MG63 (cell line): ENCODE measurements around the gene GIT1. TPM values are rescaled to one million over a fixed set of nuclear protein-coding genes. Genes with fewer than 3 reads are reported as not detected.

ENCODE experiments used
- DNase-seq: peaks from one replicate; pipeline ENCODE4 v3.0.0-alpha.2; 2020
- H3K27me3 ChIP-seq: fragments of 250-450 bp; sonication (Bioruptor Pico); 2 replicates; pipeline ENCODE4 v1.5.1; 2020; ENCODE audit warnings: mild to moderate bottlenecking, moderate library complexity
- H3K36me3 ChIP-seq: fragments of 250-450 bp; sonication (Bioruptor Pico); 2 replicates; pipeline ENCODE4 v1.5.1; 2020; ENCODE audit warnings: mild to moderate bottlenecking, moderate library complexity
- H3K4me3 ChIP-seq: fragments of 250-450 bp; sonication (Bioruptor Pico); 2 replicates; pipeline ENCODE4 v1.5.1; 2020; ENCODE audit warnings: mild to moderate bottlenecking, moderate library complexity
- H3K9me3 ChIP-seq: fragments of 250-450 bp; sonication (Bioruptor Pico); 2 replicates; pipeline ENCODE4 v1.5.1; 2020; ENCODE audit warnings: mild to moderate bottlenecking, moderate library complexity
- total RNA-seq: library from RNA; depleted of rRNA; stranded (reverse); fragments of >200 nt; shearing (Covaris generic); gene quantifications from 2 replicates; pipeline ENCODE4 v1.2.3, GENCODE V29; 2014; ENCODE audit warnings: low replicate concordance; rRNA removed

Gene GIT1
- total RNA-seq = 17.1 and 36.4 TPM in 2 replicates

- H3K9me3 ChIP-seq = no peaks in the 10 kb centered on the region
- H3K36me3 ChIP-seq = 0 out of 2 replicates have a peak, but pooled peaks cover 9% of the 10 kb centered on the region
- peak; percentile 91 for DNase-seq
- H3K27me3 ChIP-seq = no peaks in the 10 kb centered on the region
- peak within 1 kb of the TSS; percentile 94 for H3K4me3 ChIP-seq
These were observed at the start of gene GIT1 for GRCh38 chr17:29589524-29590410. GIT1 (minus strand) TSS chr17:29589648; CDS start chr17:29589378, 270 bp downstream.

DNA sequence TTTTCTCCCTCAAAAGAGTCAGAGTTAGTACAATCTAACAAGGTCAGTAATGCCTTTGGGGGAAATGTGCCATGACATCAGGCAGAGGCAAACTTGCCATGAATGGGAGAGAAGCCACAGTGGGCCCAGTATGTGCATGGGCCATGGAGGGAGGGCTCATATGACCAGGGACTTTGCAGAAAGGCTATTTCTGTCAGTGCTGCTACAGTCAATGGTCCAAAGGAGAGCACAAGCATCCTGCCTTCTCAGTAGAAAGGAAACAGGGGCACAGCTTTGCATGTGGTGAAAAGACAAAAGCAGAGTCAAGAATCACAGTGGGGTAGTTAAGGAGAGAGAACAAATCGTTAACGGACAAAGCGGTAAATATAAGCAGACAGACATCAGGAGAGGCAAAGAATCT, 44.4 kb upstream of the GIT1 start:
- Histone ChIP-seq H3K36me3 (peaks cover 29% of the 10 kb centered on the region), H3K27me3 (no peaks in the 10 kb centered on the region), H3K4me3 (no peak overlapping the region), H3K9me3 (no peaks in the 10 kb centered on the region)
- DNase-seq = no peak

- DNase-seq = no peak
- peaks cover 18% of the 10 kb centered on the region for H3K36me3 ChIP-seq
- H3K4me3 ChIP-seq = no peak overlapping the region
- H3K9me3 ChIP-seq = no peaks in the 10 kb centered on the region
- H3K27me3 ChIP-seq = no peaks in the 10 kb centered on the region
These were observed 41.3 kb upstream of the GIT1 start for GRCh38 chr17:29630630-29631193.

DNA sequence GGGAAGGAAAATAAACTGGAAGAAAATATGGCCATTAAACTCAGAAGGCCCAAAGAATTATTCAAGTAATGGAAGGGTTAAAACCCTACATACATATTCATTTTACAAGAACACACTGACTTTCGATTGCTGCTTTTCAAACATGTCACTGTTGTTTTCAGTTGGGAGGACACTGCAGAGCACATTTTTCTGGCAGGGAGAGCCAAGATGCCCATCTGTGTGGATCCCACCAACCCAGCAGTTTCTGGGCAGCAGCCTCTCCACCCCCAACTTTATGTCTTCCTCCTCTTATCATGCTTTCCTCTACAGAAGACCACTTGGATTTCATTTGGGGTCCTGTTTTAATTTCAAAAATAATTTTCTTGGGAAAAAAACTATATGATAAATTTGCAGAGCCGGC, 40.4 kb upstream of the GIT1 start:
- H3K36me3 ChIP-seq = peaks cover 17% of the 10 kb centered on the region
- no peaks in the 10 kb centered on the region for H3K9me3 ChIP-seq
- H3K4me3 ChIP-seq = no peak overlapping the region
- no peaks in the 10 kb centered on the region for H3K27me3 ChIP-seq
- no peak for DNase-seq

- no peak overlapping the region for H3K4me3 ChIP-seq
- no peak for DNase-seq
- H3K36me3 ChIP-seq = peaks cover 17% of the 10 kb centered on the region
- H3K27me3 ChIP-seq = no peaks in the 10 kb centered on the region
- no peaks in the 10 kb centered on the region for H3K9me3 ChIP-seq
These were observed 39.2 kb upstream of the GIT1 start for GRCh38 chr17:29628644-29629043.

- Histone ChIP-seq H3K27me3 (no peaks in the 10 kb centered on the region), H3K36me3 (peaks cover 17% of the 10 kb centered on the region), H3K9me3 (no peaks in the 10 kb centered on the region), H3K4me3 (no peak overlapping the region)
- no peak for DNase-seq
These were observed 38.5 kb upstream of the GIT1 start for GRCh38 chr17:29627951-29628350.

GRCh38 chr17:29625037-29625750, 35.7 kb upstream of the GIT1 start:
- DNase-seq = peak; percentile 76
- H3K27me3 ChIP-seq = no peaks in the 10 kb centered on the region
- H3K9me3 ChIP-seq = no peaks in the 10 kb centered on the region
- no peak overlapping the region for H3K4me3 ChIP-seq
- no peaks in the 10 kb centered on the region; the same call in 1 of the 2 replicates for H3K36me3 ChIP-seq

GRCh38 chr17:29624586-29624985, 35.1 kb upstream of the GIT1 start:
- no peaks in the 10 kb centered on the region for H3K27me3 ChIP-seq
- DNase-seq = no peak
- no peak overlapping the region for H3K4me3 ChIP-seq
- H3K36me3 ChIP-seq = no peaks in the 10 kb centered on the region; the same call in 1 of the 2 replicates
- no peaks in the 10 kb centered on the region for H3K9me3 ChIP-seq

DNA sequence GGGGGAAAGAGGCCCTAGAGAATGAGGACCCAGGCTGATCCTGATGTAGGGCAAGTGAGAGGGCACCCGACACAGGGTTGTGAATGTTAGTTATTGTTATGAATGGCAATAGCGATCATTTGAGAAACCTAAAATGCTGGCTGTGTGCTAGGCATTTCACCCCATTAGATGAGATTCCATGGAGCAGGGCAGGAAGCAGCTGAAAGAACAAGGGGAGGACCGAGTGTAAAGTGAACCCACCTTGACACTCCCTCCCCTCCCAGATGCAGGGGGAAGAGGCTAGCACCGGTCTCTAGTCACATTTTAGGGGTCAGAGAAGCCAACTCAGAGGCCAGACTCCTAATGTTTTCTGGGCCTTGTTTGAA, 33.8 kb upstream of the GIT1 start:
- Histone ChIP-seq H3K36me3 (no peaks in the 10 kb centered on the region; the same call in 1 of the 2 replicates), H3K27me3 (no peaks in the 10 kb centered on the region), H3K4me3 (no peak overlapping the region), H3K9me3 (no peaks in the 10 kb centered on the region)
- DNase-seq = no peak

DNA sequence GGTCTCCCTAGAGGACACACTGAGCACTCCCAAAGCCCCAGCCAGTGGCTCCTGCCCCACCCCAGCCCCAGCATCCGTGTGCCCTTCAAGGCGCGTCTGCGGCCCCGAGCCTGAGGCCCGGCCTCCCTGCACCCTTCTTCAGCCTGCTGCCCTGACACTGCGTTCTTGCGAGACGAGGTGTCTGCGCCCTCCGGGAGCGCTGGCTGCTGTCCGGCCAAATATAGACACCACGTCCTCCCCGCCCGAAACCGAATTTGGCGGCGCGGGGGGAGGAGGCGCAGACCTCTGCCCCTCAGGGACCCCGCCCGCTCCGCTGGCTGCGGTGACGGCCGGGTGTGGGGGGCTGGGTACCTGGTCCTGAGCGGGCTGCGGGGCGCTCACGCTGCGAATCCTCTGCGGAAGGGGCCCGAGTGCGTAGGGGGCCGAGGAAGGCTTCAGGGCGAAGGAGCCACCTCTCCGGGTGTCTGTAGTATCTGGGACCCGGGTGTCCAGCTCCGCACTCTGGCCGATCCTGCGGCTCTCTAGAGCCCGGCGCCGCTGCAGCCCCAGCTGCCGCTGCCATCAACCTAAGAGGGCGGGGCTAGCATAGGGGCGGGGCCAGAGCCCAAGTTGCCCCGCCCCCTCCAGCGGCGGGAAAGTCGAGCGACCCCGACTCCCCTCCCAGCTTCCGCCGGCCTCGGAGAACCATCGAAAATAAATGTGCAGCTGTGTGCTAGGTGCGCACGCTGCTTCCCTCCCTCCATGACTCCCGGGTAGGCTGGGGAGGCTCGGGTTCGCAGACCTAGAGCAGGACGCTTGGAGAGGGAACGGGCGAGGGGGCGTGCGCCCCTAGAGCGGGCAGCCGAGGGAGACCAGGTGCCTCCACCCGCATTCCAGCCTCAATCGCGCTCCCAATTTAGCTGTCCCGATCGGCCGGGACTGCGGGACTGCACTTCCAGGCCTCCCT, 33.2 kb upstream of the GIT1 start, which contains the start of gene CORO6:
TSS of gene CORO6 (minus strand) at position 576 of the 946 bp plus-strand sequence. CDS start 1,491 bp downstream, outside the sequence.
- H3K36me3 ChIP-seq = no peaks in the 10 kb centered on the region
- DNase-seq = peak; percentile 31
- H3K4me3 ChIP-seq = peak within 1 kb of the TSS; percentile 50
- no peaks in the 10 kb centered on the region for H3K27me3 ChIP-seq
- no peaks in the 10 kb centered on the region for H3K9me3 ChIP-seq

- no peaks in the 10 kb centered on the region for H3K27me3 ChIP-seq
- DNase-seq = no peak
- H3K9me3 ChIP-seq = no peaks in the 10 kb centered on the region
- H3K36me3 ChIP-seq = no peaks in the 10 kb centered on the region
- no peak overlapping the region for H3K4me3 ChIP-seq
These were observed 32.3 kb upstream of the GIT1 start for GRCh38 chr17:29621751-29622194.

DNA sequence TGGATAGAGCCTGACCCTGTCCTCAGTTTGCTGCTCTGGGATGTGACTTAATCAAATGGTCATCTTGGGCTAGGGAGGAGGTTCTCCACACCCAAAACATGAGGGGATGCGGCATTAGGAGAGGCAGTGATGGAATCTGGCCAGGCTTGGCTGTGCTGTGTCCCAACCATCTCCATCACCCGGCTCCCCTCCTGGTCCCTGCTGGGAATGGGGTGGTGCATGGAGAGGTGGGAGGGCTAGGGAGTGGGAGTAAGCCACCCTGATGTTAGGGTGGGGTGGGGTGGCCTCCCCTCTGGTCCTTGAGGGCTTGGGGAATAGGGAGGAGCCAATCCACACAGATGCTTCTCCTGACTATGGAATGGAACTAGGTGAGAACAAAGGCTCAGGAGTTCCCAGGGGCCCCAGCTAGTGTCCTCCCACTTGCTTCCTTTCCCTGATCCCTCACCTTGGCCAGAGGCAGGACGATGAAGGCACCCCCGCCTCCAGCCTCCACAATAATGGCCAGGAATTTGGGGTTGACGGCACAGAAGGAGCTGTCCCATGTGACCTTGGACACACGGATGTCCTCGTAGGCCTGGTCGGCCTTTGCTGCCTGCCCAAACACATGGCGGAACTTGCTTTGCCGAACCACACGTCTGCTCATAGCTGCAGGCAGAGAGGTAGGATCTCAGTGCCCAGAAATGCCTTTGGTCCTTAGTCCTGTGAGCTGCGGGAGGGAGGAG, 31.5 kb upstream of the GIT1 start:
- DNase-seq = no peak
- Histone ChIP-seq H3K4me3 (no peak overlapping the region), H3K9me3 (no peaks in the 10 kb centered on the region), H3K36me3 (no peaks in the 10 kb centered on the region), H3K27me3 (no peaks in the 10 kb centered on the region)

DNA sequence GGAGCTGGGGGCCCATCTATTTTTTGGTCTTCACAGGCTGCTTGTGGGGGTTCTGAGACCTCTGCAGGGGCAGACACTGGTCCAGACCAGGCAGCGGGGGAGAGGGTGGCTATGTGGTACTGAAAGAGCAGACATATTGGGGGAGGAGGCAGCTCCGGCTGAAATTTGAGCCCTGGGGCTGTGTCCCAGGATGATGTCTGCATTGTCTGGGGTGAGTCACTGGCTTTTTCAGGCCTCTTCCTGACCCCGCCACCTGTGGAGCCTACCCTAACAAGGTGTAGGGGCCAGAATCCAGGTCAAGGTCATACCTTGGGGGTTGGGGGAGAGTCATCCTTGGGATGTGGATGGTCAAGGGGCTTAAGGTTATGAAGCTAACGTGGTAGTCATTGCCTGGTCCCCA, 30.8 kb upstream of the GIT1 start:
- no peak overlapping the region for H3K4me3 ChIP-seq
- DNase-seq = peak; percentile 53
- H3K36me3 ChIP-seq = no peaks in the 10 kb centered on the region
- H3K27me3 ChIP-seq = no peaks in the 10 kb centered on the region
- H3K9me3 ChIP-seq = no peaks in the 10 kb centered on the region

- no peaks in the 10 kb centered on the region for H3K27me3 ChIP-seq
- peak; percentile 34 for DNase-seq
- H3K4me3 ChIP-seq = no peak overlapping the region
- H3K36me3 ChIP-seq = no peaks in the 10 kb centered on the region
- no peaks in the 10 kb centered on the region for H3K9me3 ChIP-seq
These were observed 29.8 kb upstream of the GIT1 start for GRCh38 chr17:29619251-29619650.

DNA sequence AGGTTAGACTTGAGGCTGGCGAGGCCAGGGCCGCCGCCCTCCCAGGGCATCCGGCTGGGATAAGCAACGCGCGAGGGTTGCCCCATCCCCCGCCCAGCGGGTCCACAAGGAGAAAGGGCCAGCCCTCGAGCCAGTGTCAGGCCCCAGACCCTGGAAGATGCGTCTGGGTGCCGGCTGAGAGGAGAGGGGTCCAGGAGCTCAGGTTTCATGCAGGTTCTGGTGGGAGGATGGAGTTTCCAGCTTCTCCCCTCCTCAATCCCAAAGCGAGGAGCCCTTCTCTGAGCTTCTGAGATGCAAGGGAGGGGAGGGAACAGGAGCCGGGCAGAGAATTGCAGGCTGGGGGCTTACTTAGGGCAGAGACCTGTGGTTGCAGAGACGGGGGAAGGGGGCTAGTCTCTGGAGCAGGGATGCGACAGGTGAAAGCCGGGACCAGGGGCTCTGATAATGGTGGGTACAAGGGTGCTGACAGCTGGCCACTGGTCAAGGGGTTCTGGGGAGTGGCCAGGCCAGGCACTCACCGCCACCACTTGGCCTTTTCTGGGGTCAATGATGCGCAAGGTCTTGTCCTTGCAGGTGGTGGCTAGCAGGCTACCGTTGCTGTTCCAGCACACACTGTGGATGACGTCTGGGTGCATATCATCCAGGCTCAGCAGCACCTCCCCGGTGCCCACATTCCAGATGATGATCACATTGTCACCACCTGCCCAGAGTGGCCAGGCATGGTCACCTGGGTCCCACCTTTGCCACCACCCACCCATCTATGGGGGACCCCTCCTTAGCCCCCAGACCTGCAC, 29.0 kb upstream of the GIT1 start:
- DNase-seq = no peak
- no peak overlapping the region for H3K4me3 ChIP-seq
- no peaks in the 10 kb centered on the region for H3K36me3 ChIP-seq
- H3K27me3 ChIP-seq = no peaks in the 10 kb centered on the region
- no peaks in the 10 kb centered on the region for H3K9me3 ChIP-seq
